H9 (cell line): Measurements from ENCODE around the gene ACADL. TPM values are rescaled to one million over a fixed set of nuclear protein-coding genes. Genes with fewer than 3 reads are reported as not detected.

ENCODE experiments used
- DNase-seq: peaks from one replicate; pipeline ENCODE4 v3.0.0-alpha.2; 2017
- H2AFZ ChIP-seq: one replicate; pipeline ENCODE4 v1.6.1; 2013; ENCODE audit warnings: mild to moderate bottlenecking, low read length, control low read depth, moderate library complexity
- H2AK5ac ChIP-seq: 2 replicates; pipeline ENCODE4 v1.6.1; 2013; ENCODE audit warnings: low read length, control low read depth, mixed read lengths; ENCODE audit not compliant: insufficient read length
- H2BK120ac ChIP-seq: one replicate; pipeline ENCODE4 v1.6.1; 2013; ENCODE audit warnings: low read depth, mild to moderate bottlenecking, low read length, control low read depth, inconsistent platforms; ENCODE audit not compliant: poor library complexity, severe bottlenecking
- H2BK12ac ChIP-seq: 2 replicates; pipeline ENCODE4 v1.6.1; 2013; ENCODE audit warnings: low read length, control low read depth, mixed read lengths, low read depth; ENCODE audit not compliant: insufficient read length
- H2BK15ac ChIP-seq: 2 replicates; pipeline ENCODE4 v1.6.1; 2013; ENCODE audit warnings: low read depth, low read length, control low read depth
- H2BK20ac ChIP-seq: one replicate; pipeline ENCODE4 v1.6.1; 2013; ENCODE audit warnings: low read depth, mild to moderate bottlenecking, low read length, control low read depth, inconsistent platforms; ENCODE audit not compliant: poor library complexity, severe bottlenecking
- H2BK5ac ChIP-seq: 2 replicates; pipeline ENCODE4 v1.6.1; 2013; ENCODE audit warnings: low read length, control low read depth, mixed read lengths; ENCODE audit not compliant: insufficient read length
- H3K14ac ChIP-seq: 2 replicates; pipeline ENCODE4 v1.6.1; 2013; ENCODE audit warnings: low read length, control low read depth; ENCODE audit not compliant: insufficient read depth
- H3K18ac ChIP-seq: 2 replicates; pipeline ENCODE4 v1.6.1; 2013; ENCODE audit warnings: low read depth, mild to moderate bottlenecking, mixed read lengths, low read length, control low read depth; ENCODE audit not compliant: insufficient read length
- H3K23ac ChIP-seq: 2 replicates; pipeline ENCODE4 v1.6.1; 2013; ENCODE audit warnings: low read length, control low read depth, mixed read lengths, low read depth; ENCODE audit not compliant: insufficient read length
- H3K23me2 ChIP-seq: 2 replicates; pipeline ENCODE4 v1.6.1; 2013; ENCODE audit warnings: low read depth, mild to moderate bottlenecking, mixed read lengths, low read length, control low read depth; ENCODE audit not compliant: insufficient read length, poor library complexity, severe bottlenecking
- H3K27ac ChIP-seq: 2 replicates; pipeline ENCODE4 v1.5.1; 2013; ENCODE audit warnings: low read length, control low read depth, mixed read lengths, low read depth; ENCODE audit not compliant: insufficient read length
- H3K27me3 ChIP-seq: 2 replicates; pipeline ENCODE4 v1.6.1; 2013; ENCODE audit warnings: low read length, control low read depth, inconsistent platforms; ENCODE audit not compliant: insufficient read depth
- H3K4ac ChIP-seq: 2 replicates; pipeline ENCODE4 v1.6.1; 2013; ENCODE audit warnings: low read depth, mild to moderate bottlenecking, control low read depth, inconsistent platforms, low read length, moderate library complexity
- H3K4me1 ChIP-seq: 2 replicates; pipeline ENCODE4 v1.6.1; 2013; ENCODE audit warnings: low read length, control low read depth, inconsistent platforms; ENCODE audit not compliant: insufficient read depth
- H3K4me2 ChIP-seq: 2 replicates; pipeline ENCODE4 v1.6.1; 2013; ENCODE audit warnings: low read length, control low read depth, mixed read lengths; ENCODE audit not compliant: insufficient read length, insufficient read depth
- H3K56ac ChIP-seq: 2 replicates; pipeline ENCODE4 v1.6.1; 2013; ENCODE audit warnings: low read depth, mild to moderate bottlenecking, mixed read lengths, low read length, control low read depth; ENCODE audit not compliant: insufficient read length
- H3K79me1 ChIP-seq: 2 replicates; pipeline ENCODE4 v1.6.1; 2013; ENCODE audit warnings: low read depth, mild to moderate bottlenecking, moderate library complexity, low read length, control low read depth, inconsistent platforms; ENCODE audit not compliant: insufficient read depth, poor library complexity, severe bottlenecking
- H3K79me2 ChIP-seq: 2 replicates; pipeline ENCODE4 v1.6.1; 2013; ENCODE audit warnings: low read length, control low read depth, inconsistent platforms; ENCODE audit not compliant: insufficient read depth
- H3K9ac ChIP-seq: 2 replicates; pipeline ENCODE4 v1.6.1; 2013; ENCODE audit warnings: low read length, control low read depth, mixed read lengths; ENCODE audit not compliant: insufficient read length; ENCODE audit errors: extremely low read depth
- H3K9me3 ChIP-seq: one replicate; pipeline ENCODE4 v1.6.1; 2013; ENCODE audit warnings: low read depth, low read length, inconsistent platforms; ENCODE audit not compliant: control insufficient read depth
- H3T11ph ChIP-seq: one replicate; pipeline ENCODE4 v1.6.1; 2013; ENCODE audit warnings: mild to moderate bottlenecking, low read length, control low read depth, inconsistent platforms
- H4K20me1 ChIP-seq: one replicate; pipeline ENCODE4 v1.6.1; 2013; ENCODE audit not compliant: control insufficient read depth, insufficient read length, insufficient read depth
- H4K5ac ChIP-seq: 2 replicates; pipeline ENCODE4 v1.6.1; 2013; ENCODE audit warnings: low read depth, mild to moderate bottlenecking, mixed read lengths, low read length, control low read depth; ENCODE audit not compliant: insufficient read length
- H4K8ac ChIP-seq: replicated peaks from 2 replicates; pipeline ENCODE4 v1.6.1; 2013; ENCODE audit warnings: low read length, control low read depth, mixed read lengths, low read depth; ENCODE audit not compliant: insufficient read length
- H4K91ac ChIP-seq: 2 replicates; pipeline ENCODE4 v1.6.1; 2013; ENCODE audit warnings: low read depth, mild to moderate bottlenecking, moderate library complexity, mixed read lengths, low read length, control low read depth; ENCODE audit not compliant: insufficient read length
- H3K27ac Mint-ChIP-seq, 3 experiments: 2 replicates in 2 of 3; 3 replicates in 1 of 3; pipeline ENCODE4 v1.8.0; 2020 to 2021; ENCODE audit warnings: mixed read lengths in 3 of 3, mild to moderate bottlenecking in 1 of 3, moderate library complexity in 1 of 3
- H3K27me3 Mint-ChIP-seq: 2 replicates; pipeline ENCODE4 v1.8.0; 2021; ENCODE audit warnings: low read depth, mild to moderate bottlenecking, moderate library complexity, mixed read lengths
- H3K36me3 Mint-ChIP-seq, 3 experiments: 2 replicates in 2 of 3; 3 replicates in 1 of 3; pipeline ENCODE4 v1.8.0; 2020 to 2021; ENCODE audit warnings: low read depth in 3 of 3, mixed read lengths in 3 of 3; ENCODE audit not compliant: insufficient read depth in 1 of 3
- H3K4me1 Mint-ChIP-seq, 2 experiments: 2 replicates each; pipeline ENCODE4 v1.8.0; 2020; ENCODE audit warnings: mixed read lengths in 2 of 2
- H3K4me3 Mint-ChIP-seq, 2 experiments: 2 replicates in 1 of 2; 3 replicates in 1 of 2; pipeline ENCODE4 v1.8.0; 2020 to 2021; ENCODE audit warnings: mild to moderate bottlenecking in 2 of 2, mixed read lengths in 2 of 2, moderate library complexity in 1 of 2
- H3K9me3 Mint-ChIP-seq, 2 experiments: 2 replicates in 1 of 2; 3 replicates in 1 of 2; pipeline ENCODE4 v1.8.0; 2020; ENCODE audit warnings: mild to moderate bottlenecking in 2 of 2, mixed read lengths in 2 of 2, moderate library complexity in 1 of 2
- WGBS: extraction: QIAGEN DNeasy Blood & Tissue Kit; methylation state at CpG from one replicate; pipeline ENCODE4 v1.1.7; 2013; ENCODE audit warnings: missing lambda C conversion rate, low lambda C conversion rate, mixed read lengths; ENCODE audit not compliant: insufficient read length; ENCODE audit errors: extremely low coverage; 5-methylcytosine and 5-hydroxymethylcytosine counted together
- total RNA-seq: library from RNA; stranded (reverse); gene quantifications from 2 replicates; pipeline ENCODE4 v1.2.1, GENCODE V29; 2021
- TF ChIP-seq, protein P1 (sequence below): fragments of 200-600 bp; sonication (generic); conservative IDR thresholded peaks from 3 replicates; pipeline ENCODE4 v1.8.0; 2021; ENCODE audit warnings: antibody characterized with exemption, mild to moderate bottlenecking

The ACADL gene
- total RNA-seq, 1 experiment from 2014 or later = 0.26 TPM

DNA sequence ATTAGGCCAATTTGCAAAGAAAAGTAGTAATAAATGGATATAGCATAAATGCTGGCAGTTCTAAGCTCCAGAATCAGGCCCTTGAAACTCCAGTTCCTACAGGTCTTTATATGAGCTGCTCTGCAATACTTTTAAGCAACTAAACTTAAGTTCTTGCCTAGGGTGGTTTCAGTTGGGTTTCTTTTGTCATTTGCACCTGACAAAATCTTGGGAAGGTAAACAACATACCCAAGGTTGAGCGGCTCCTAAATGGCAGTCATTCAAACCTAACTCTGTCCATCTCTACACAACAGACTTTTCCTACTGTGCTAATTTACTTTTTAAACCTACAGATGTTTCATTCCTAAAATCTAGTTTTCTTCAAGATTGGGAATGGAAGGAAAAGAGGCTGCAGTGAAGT lies 44.8 kb downstream of the ACADL start:
- H3K14ac ChIP-seq = no peak overlapping the region
- no peak for DNase-seq
- H3K18ac ChIP-seq = no peak overlapping the region
- H3K27me3 ChIP-seq = no peaks in the 10 kb centered on the region
- no peak overlapping the region for H4K5ac ChIP-seq
- H4K20me1 ChIP-seq = no peaks in the 10 kb centered on the region
- H2BK15ac ChIP-seq = no peak overlapping the region
- H3K79me1 ChIP-seq = no peaks in the 10 kb centered on the region
- Mint-ChIP-seq H3K27ac (0 out of 7 replicates have a peak overlapping the region, but pooled peaks of 1 of the 3 experiments have one; percentile 18), H3K36me3 (peaks cover 24 to 41% (median 33%) of the 10 kb centered on the region in 3 experiments), H3K27me3 (peaks cover 1% of the 10 kb centered on the region; the same call in 1 of the 2 replicates), H3K4me1 (peaks cover 36 to 45% of the 10 kb centered on the region in 2 experiments), H3K9me3 (peaks cover 33 to 40% of the 10 kb centered on the region in 2 experiments), H3K4me3 (no peak overlapping the region)
- no peak overlapping the region for H3K56ac ChIP-seq
- no peak overlapping the region for H3T11ph ChIP-seq
- no peak overlapping the region for H3K4me2 ChIP-seq
- no peak overlapping the region for H3K23ac ChIP-seq
- no peaks in the 10 kb centered on the region for H3K23me2 ChIP-seq
- no peak overlapping the region for H2AK5ac ChIP-seq
- H4K8ac ChIP-seq = no peak overlapping the region
- peaks cover 4% of the 10 kb centered on the region; the same call in 1 of the 2 replicates for H3K4me1 ChIP-seq
- H2BK5ac ChIP-seq = no peak overlapping the region
- no peaks in the 10 kb centered on the region for H3K79me2 ChIP-seq
- no CpG with 5 or more reads among the region's 1 CpG for WGBS
- no peak overlapping the region for H3K27ac ChIP-seq
- H2BK120ac ChIP-seq = no peak overlapping the region
- no peak overlapping the region for H2BK12ac ChIP-seq
- no peak overlapping the region for H3K9ac ChIP-seq
- no peak overlapping the region for H2AFZ ChIP-seq
- H3K4ac ChIP-seq = no peak overlapping the region
- TF ChIP-seq, protein P1, sequence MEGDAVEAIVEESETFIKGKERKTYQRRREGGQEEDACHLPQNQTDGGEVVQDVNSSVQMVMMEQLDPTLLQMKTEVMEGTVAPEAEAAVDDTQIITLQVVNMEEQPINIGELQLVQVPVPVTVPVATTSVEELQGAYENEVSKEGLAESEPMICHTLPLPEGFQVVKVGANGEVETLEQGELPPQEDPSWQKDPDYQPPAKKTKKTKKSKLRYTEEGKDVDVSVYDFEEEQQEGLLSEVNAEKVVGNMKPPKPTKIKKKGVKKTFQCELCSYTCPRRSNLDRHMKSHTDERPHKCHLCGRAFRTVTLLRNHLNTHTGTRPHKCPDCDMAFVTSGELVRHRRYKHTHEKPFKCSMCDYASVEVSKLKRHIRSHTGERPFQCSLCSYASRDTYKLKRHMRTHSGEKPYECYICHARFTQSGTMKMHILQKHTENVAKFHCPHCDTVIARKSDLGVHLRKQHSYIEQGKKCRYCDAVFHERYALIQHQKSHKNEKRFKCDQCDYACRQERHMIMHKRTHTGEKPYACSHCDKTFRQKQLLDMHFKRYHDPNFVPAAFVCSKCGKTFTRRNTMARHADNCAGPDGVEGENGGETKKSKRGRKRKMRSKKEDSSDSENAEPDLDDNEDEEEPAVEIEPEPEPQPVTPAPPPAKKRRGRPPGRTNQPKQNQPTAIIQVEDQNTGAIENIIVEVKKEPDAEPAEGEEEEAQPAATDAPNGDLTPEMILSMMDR = no peak
- H2BK20ac ChIP-seq = no peak overlapping the region
- no peaks in the 10 kb centered on the region for H3K9me3 ChIP-seq
- no peak overlapping the region for H4K91ac ChIP-seq
